Uterus (tissue), 2 donors: ENCODE results near the gene DUSP19.

Experiments used
- CTCF ChIP-seq, 4 experiments: fragments of 200-600 bp in 2 of 4; fragments of 450-650 bp in 2 of 4; sonication (generic) in 2 of 4; IDR thresholded peaks; one replicate each; pipeline ENCODE4 v1.5.1; 2016 to 2019; ENCODE audit warnings: antibody characterized with exemption in 4 of 4, mild to moderate bottlenecking in 2 of 4, moderate library complexity in 1 of 4
- POLR2A ChIP-seq, 2 donors: fragments of 450-650 bp; IDR thresholded peaks; one replicate each; pipeline ENCODE4 v1.6.1; 2016; ENCODE audit warnings: antibody characterized with exemption in 2 of 2, mild to moderate bottlenecking in 1 of 2, moderate library complexity in 1 of 2

- no peak for TF ChIP-seq CTCF (IDR thresholded peaks at IDR 0.05)
- TF ChIP-seq POLR2A (IDR thresholded peaks at IDR 0.05): peak in 1 of 2 donors; percentile 38
Observed at GRCh38 chr2:183124222-183124956, 45.8 kb downstream of the DUSP19 start, which contains the start of gene NUP35.
